ENCODE results near the gene ROMO1.

- TF ChIP-seq EZH2 (IDR thresholded peaks at IDR 0.05; ENCODE audit: low read depth, unreplicated experiment): no peak
- no peak for TF ChIP-seq CREB1 (CRISPR knock-in tag; IDR thresholded peaks at IDR 0.05; ENCODE audit: low read depth)
- no peak for TF ChIP-seq CTCF (conservative IDR thresholded peaks at IDR 0.05; ENCODE audit: low read depth in 2 of 2)
- no peak for TF ChIP-seq EZH2phosphoT487 (IDR thresholded peaks at IDR 0.05; ENCODE audit: unreplicated experiment)
- TF ChIP-seq POLR2AphosphoS5 (IDR thresholded peaks at IDR 0.05; ENCODE audit: low read depth): no peak
- TF ChIP-seq ZNF114 (CRISPR knock-in tag; IDR thresholded peaks at IDR 0.05): no peak
- TF ChIP-seq, protein P1, sequence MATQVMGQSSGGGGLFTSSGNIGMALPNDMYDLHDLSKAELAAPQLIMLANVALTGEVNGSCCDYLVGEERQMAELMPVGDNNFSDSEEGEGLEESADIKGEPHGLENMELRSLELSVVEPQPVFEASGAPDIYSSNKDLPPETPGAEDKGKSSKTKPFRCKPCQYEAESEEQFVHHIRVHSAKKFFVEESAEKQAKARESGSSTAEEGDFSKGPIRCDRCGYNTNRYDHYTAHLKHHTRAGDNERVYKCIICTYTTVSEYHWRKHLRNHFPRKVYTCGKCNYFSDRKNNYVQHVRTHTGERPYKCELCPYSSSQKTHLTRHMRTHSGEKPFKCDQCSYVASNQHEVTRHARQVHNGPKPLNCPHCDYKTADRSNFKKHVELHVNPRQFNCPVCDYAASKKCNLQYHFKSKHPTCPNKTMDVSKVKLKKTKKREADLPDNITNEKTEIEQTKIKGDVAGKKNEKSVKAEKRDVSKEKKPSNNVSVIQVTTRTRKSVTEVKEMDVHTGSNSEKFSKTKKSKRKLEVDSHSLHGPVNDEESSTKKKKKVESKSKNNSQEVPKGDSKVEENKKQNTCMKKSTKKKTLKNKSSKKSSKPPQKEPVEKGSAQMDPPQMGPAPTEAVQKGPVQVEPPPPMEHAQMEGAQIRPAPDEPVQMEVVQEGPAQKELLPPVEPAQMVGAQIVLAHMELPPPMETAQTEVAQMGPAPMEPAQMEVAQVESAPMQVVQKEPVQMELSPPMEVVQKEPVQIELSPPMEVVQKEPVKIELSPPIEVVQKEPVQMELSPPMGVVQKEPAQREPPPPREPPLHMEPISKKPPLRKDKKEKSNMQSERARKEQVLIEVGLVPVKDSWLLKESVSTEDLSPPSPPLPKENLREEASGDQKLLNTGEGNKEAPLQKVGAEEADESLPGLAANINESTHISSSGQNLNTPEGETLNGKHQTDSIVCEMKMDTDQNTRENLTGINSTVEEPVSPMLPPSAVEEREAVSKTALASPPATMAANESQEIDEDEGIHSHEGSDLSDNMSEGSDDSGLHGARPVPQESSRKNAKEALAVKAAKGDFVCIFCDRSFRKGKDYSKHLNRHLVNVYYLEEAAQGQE (IDR thresholded peaks at IDR 0.05; ENCODE audit: unreplicated experiment): no peak
Measured at GRCh38 chr20:35716330-35716729, 17.1 kb downstream of the ROMO1 start.

Data from GM23338 (cell line).